ENCODE data around the gene IQCE.

GRCh38 chr7:2567679-2568278, 9.0 kb downstream of the IQCE start:
- TF ChIP-seq GLIS3 (CRISPR knock-in tag; IDR thresholded peaks at IDR 0.05) (no peak), ISL1 (CRISPR knock-in tag; IDR thresholded peaks at IDR 0.05) (no peak), ZFP3 (CRISPR knock-in tag; IDR thresholded peaks at IDR 0.05) (no peak), ZC3H10 (CRISPR knock-in tag; IDR thresholded peaks at IDR 0.05) (no peak), ZFP30 (CRISPR knock-in tag; IDR thresholded peaks at IDR 0.05) (no peak), ZNF565 (CRISPR knock-in tag; conservative IDR thresholded peaks at IDR 0.05; ENCODE audit: low read depth) (no peak), BACH2 (CRISPR knock-in tag; IDR thresholded peaks at IDR 0.05; ENCODE audit: borderline replicate concordance) (no peak), CREB5 (CRISPR knock-in tag; IDR thresholded peaks at IDR 0.05; ENCODE audit: low read depth) (no peak)
